ENCODE measurements around the gene EIF1. TPM values are rescaled to one million over a fixed set of nuclear protein-coding genes. Genes with fewer than 3 reads are reported as not detected.

The EIF1 gene
- total and polyA plus RNA-seq, 2 donors (not counting 3 experiments of a cell fraction or from before 2014, with no cell fraction given) = 168 to 814 TPM

- CTCF ChIA-PET = interaction anchor here (0.6 to 9.0 kb wide), 64 partner anchors 9 to 1851 kb away, joined by 3 to 319 read pairs (median 5); partner anchors contain the start of genes KRT17, KRT19, KRT33B and KRT36
- Histone ChIP-seq H3K27ac (ENCODE audit: insufficient read depth, low read depth, low read length) (no peak overlapping the region), H3K9ac (replicated peaks; ENCODE audit: extremely low read depth, insufficient read depth, low read length) (no peak overlapping the region), H3K4me3 (replicated peaks in 1 of 3; ENCODE audit: insufficient read depth in 1 of 3, low read depth in 1 of 3, low read length in 3 of 3) (peak overlapping the region in 1 of 3 experiments; percentile 25), H3K4me2 (ENCODE audit: insufficient read depth, low read length) (peak overlapping the region; percentile 66), H2AFZ (ENCODE audit: low read depth, low read length) (peak overlapping the region; percentile 88), H4K20me1 (replicated peaks; ENCODE audit: control insufficient read depth, extremely low read depth, insufficient read depth, low read length) (no peaks in the 10 kb centered on the region), H3K27me3 (ENCODE audit: control insufficient read depth in 2 of 2, insufficient read depth in 2 of 2, low read length in 2 of 2) (no peaks in the 10 kb centered on the region), H3K4me1 (ENCODE audit: control insufficient read depth, extremely low read depth, insufficient read depth, low read length) (peaks cover 7% of the 10 kb centered on the region), H3K36me3 (ENCODE audit: control insufficient read depth in 2 of 2, extremely low read depth in 1 of 2, insufficient read depth in 2 of 2, low read length in 2 of 2) (no peaks in the 10 kb centered on the region), H3K9me3 (replicated peaks; ENCODE audit: control insufficient read depth, insufficient read depth, low read length) (no peaks in the 10 kb centered on the region), H3K9me1 (replicated peaks; ENCODE audit: control insufficient read depth, extremely low read depth, insufficient read depth, low read length) (no peaks in the 10 kb centered on the region), H3K79me2 (ENCODE audit: control insufficient read depth, insufficient read depth, low read length) (no peaks in the 10 kb centered on the region)
- intact Hi-C loops (cut with micrococcal nuclease) = loop anchor here (1.0 to 5.0 kb wide), 9 partner anchors 14 to 846 kb away; no protein-coding TSS in a partner anchor
- DNase-seq (ENCODE audit: low read depth, low spot score) = peak; percentile 78
- no peak for TF ChIP-seq POLR2AphosphoS5 (IDR thresholded peaks at IDR 0.05; ENCODE audit: insufficient read depth, low read depth, low read length)
- peak; percentile 96 to 98 for TF ChIP-seq CTCF (IDR thresholded peaks at IDR 0.05; ENCODE audit: extremely low read depth in 1 of 2, insufficient read depth in 1 of 2, low read depth in 1 of 2, low read length in 2 of 2)
- peak; percentile 87 for FAIRE-seq
- BruUV-seq (replicated peaks) = no TSS peak
- dilution Hi-C loops (cut with MboI; ENCODE audit: extremely low pct_ligation_motif_present, low sequenced_read_pairs) = no loop called here
- POLR2A ChIA-PET = interaction anchor here (1.1 kb wide), 1 partner anchor 40 kb away, joined by 4 read pairs; the partner anchor contains the start of gene EIF1
These were observed 40.1 kb upstream of the EIF1 start for GRCh38 chr17:41648411-41649195.

Measured in endothelial cell of umbilical vein (primary cell).